GM18507 (cell line): Measurements from ENCODE around the gene FAM20C.

Experiments used
- DNase-seq: peaks from one replicate; pipeline ENCODE4 v3.0.0; 2011; ENCODE audit warnings: low read depth; ENCODE audit not compliant: insufficient read length; ENCODE audit errors: extremely low spot score
- FAIRE-seq: peaks from 2 replicates; lab custom pipeline; 2011; peaks lifted over from hg19 to GRCh38; lab: Jason Lieb, UNC

Gene FAM20C

DNA sequence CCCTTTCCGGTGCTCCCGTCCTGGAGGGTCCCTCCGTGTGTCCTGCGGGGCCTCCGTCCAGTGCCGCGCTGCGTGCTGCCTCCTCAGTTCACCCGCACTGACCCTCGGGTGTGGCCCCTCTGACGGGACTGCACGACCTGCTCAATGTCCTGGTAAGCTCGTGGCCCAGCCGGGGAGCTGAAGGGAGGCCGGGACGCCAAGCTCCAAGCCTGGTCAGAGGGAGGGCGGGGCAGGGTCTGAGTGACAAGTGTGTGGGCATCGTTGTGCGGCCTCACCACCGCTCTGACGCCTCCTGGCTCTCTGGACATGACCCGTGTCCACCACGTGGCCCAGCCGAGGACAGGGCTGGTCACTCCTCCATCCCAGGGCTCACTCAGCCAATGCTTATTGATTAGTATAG, 25.9 kb downstream of the FAM20C start:
- FAIRE-seq, result no peak
- DNase-seq, result no peak

GRCh38 chr7:218896-219580, 26.7 kb downstream of the FAM20C start:
- no peak for DNase-seq
- FAIRE-seq, result no peak

GRCh38 chr7:219581-220150, 27.3 kb downstream of the FAM20C start:
- FAIRE-seq, result no peak
- DNase-seq, result no peak

DNA sequence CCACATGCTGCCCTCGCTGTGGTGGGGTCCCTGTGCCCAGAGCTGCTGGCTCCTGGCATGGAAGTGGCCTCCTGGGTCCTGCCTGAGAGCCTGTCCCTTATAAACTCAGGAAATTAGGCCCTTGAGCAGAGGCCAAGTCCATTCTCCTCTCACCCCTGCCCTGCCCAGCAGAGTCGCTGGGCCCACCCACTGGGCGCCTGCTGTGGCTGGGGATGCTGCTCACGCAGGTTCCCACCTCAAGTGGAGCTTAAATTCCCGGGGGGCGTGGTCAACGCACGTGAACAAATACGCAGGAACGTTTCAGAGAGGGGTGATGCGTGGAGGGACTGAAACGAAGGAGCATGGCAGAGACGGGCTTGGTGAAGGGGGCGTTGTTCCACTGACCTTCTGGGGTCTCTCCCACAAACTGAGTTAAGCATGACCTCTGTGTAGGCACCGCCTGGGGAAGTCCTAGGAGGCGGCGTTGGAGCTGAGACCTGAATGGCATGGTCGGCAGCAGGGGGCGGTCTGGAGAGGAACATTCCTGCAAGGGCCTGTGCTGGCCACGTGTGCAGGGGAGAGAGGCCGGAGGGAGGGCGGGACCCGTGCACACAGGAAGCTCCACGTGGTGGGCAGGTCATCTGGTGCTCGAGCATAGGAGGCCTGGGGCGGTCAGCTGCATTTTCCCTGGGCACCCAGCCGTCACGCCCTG, 27.9 kb downstream of the FAM20C start:
- DNase-seq (no peak), FAIRE-seq (no peak)

- FAIRE-seq, result no peak
- no peak for DNase-seq
Observed at GRCh38 chr7:221978-222715, 29.8 kb downstream of the FAM20C start.

DNA sequence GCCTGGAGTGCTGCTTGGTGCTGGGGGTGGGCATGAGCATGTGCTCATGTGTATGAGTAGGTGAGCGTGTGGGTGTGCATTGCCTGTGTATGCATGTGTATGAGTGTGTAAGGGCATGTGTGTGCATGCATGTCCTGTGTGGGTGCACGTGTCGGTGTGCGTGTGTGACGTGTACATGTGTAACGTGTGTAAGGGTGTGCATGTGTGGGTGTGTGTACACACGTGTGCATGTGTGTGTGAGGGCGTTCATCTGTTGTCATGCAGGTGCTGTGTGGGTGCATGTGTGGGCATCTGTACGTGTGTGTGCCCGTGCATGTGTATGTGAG, 30.3 kb downstream of the FAM20C start:
- DNase-seq (no peak), FAIRE-seq (no peak)

DNA sequence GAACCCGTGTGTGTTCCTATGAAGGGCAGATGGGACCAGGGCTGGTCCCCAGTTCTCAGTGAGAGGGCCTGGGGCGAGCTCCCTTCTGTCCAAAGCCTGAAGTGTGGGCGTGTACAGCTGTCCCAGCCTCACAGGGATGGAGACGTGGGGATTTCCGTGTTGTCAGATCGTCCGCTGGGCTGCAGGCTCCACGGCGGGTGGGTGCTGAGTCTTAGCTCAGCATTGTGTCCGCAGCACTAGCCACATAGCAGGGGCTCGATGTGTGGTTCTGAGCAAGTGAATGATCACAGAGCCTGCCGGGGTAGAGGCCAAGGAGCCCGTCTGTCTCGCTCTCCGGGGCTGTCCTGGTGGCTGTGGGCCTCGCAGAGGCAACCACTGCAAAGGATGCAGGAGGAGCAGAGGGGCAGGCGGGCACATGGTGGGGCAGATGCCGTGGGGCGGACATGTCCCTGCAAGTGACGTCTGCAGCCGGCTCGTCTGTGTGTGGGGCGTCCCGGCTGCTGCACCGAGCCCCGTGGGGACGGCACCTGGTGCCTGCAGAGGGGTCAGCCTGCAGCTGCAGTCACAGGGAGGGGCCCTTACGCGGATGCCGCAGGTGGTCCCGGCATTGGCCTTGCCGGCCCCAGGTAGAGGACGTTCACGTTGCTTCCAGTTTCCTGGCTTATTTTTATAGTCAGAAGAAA, 30.9 kb downstream of the FAM20C start:
- no peak for FAIRE-seq

DNA sequence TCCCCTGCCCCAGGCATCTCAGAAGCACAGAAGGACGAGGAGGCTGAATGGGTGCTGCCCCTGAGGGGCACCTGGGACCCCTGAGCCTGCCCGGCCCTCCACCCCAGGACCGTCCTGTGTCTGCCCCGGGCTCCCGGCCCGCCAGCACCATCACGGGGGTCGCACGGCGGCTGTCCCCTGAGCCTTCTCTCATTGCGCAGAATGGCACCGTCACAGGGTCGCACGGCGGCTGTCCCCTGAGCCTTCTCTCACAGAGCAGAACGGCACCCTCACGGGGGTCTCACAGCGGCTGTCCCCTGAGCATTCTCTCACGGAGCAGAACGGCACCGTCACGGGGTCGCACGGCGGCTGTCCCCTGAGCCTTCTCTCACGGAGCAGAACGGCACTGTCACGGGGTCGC, 31.5 kb downstream of the FAM20C start:
- FAIRE-seq, result no peak
- no peak for DNase-seq

More for the DNA sequence above, 30.9 kb downstream of the FAM20C start:
- DNase-seq, result no peak

DNA sequence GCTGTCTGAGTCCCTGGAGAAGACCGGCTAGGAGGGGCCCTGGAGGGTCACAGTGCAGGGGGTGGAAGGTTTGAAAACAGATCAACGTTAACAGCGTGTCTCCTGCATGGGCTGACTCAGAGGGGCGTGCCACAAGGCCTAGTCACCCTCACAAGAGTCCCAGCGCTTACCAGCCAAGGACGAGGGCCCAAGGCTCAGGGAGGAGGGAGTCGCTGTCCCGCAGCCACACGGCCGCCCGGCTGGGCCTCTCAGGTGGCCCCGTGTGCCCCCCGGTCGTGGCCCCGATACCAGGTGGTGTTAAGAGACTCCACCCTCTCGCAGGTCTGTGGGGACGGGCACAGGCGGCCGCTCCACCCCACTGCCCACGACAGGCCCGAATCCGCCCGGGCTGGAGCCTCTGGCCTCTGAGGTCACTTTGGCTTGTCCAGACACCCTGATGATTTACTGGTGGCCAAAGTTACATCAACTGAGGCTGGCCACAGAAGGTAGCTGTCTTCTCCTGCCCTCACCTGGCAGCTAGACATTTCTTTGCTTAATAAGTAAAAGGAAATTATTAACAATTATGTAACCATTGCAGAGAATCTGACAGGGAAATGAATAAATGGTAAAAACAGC, 34.0 kb downstream of the FAM20C start:
- DNase-seq (no peak), FAIRE-seq (no peak)

GRCh38 chr7:227926-228325, 35.6 kb downstream of the FAM20C start:
- no peak for DNase-seq
- FAIRE-seq, result no peak

DNA sequence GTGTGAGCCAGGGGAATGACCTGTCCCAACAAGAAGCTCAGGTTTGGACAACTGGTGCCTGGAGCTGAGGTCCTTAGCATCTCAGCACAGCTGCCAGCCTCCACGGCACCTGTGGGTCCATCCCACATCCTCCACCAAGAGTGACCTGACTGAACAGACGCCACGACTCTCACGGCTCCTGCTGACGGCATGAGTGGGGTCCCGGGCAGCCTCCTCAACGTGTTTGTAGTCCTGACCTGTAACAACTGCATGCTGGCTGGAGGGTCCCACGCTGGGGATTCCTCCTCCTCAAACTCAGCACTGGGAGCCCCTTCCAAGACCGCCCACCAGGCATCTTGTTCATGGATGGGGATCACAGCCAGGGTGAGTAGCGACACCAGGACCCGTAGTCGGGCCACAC, 36.2 kb downstream of the FAM20C start:
- DNase-seq (no peak), FAIRE-seq (no peak)

- no peak for DNase-seq
- FAIRE-seq, result no peak
Observed at GRCh38 chr7:229184-229964, 37.0 kb downstream of the FAM20C start.

- FAIRE-seq, result no peak
- no peak for DNase-seq
Observed at GRCh38 chr7:230274-230673, 37.9 kb downstream of the FAM20C start.

- DNase-seq, result no peak
- FAIRE-seq, result no peak
Observed at GRCh38 chr7:231030-231857, 38.9 kb downstream of the FAM20C start.

- FAIRE-seq (no peak), DNase-seq (no peak)
Observed at GRCh38 chr7:231858-232246, 39.5 kb downstream of the FAM20C start.

GRCh38 chr7:232410-233248, 40.3 kb downstream of the FAM20C start:
- DNase-seq (no peak), FAIRE-seq (no peak)
